Activated CD4-positive, alpha-beta T cell treated with anti-CD3 and anti-CD28 coated beads, Interleukin-2, Interleukin-6, amounts not matched to agents 100 ng/mL and 50 ng/mL, durations not matched to agents 16 hours and 8 hours (primary cell): ENCODE data around the gene EEFSEC.

Source experiments
- DNase-seq: peaks from one replicate; pipeline ENCODE4 v3.0.0-alpha.2; 2020

The EEFSEC gene

DNA sequence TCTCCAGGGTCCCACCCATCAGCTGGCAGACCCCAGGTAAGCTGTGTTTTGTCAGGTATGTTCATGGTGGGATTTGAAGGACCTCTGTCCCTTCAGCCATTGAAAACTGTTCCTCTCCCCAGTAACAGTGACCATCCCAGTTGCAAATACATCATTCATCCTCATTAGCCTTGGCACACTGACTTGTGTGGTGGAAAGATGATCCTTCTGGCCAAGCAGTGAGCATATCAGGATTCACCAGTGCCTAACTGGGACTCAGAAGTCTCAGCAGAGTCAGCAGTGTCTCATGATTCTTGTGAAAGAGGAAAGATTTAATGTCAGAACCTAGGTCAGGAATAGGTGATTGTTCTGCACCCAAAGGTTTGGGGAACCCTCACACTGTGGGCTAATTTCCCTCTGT is 223.2 kb downstream of the EEFSEC start:
- no peak for DNase-seq

DNA sequence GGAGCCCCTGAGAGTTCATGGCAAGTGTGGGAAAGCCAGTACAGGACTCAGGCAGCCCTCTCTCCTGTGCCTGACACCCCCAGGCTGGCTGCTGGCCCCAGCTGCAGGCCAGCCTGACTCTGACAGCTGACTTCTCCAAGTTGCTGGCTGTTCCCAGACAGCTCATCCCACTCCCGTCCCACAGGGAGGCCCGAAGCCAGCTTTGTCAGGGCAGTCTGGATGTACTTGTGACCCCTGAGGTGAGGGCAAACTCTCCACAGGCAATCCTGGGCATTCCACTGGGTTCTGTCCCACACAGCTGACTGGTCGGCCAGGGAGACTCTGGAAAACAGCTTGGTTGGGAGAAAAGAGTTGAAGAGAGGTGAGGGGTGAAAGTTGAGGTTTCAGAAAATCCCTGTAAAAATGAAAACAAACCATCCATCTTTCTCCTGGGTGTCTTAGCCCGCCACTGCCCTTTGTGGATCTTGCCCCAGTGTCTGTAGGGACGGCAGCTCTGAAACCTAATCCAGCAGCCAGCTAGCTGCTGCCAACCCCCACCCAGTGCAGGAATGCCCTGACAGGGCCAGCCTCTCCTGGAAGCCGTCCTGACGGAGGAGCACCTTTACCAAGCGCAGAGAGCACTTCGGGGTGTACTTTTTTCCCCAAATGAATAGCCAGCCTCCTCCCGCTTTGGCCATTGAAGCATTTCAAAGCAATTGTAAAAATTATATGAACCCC is 225.5 kb downstream of the EEFSEC start:
- DNase-seq, result no peak

DNA sequence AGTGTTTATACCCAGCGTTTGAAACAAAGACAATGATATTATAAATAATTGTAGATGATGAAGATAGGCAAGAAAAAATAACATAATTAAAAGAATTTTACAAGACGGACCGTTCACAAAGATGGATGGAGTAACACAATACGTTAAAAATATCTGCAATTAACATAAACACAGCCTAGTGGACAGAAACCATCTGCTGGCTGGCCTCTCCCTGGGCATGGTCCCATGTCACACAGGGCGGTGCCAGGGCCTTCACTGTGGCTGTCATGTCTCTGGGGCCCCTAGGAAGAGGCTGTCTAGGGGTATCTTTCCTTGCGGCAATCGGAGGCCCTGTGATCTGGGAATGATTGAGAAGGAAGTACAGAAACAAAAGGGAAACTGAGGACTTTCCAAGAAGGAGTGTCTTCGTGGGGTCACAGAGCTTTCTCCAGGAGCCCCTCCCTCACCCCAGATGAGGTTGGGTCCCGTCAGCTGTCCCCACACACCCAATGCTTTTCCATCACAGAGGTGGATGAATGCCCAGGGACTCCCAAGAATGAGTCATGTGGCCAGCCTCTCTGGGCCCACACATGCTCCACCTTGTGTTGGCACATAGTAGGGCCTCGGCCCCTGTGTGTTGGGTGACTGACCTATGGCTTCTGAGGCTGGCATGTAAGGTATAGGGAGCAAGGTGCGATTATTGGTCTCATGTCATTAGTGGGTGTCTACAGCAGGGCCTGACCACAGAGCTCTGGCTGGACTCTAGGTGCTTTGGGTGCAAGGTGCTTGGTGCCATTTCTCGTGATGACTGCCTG is 226.3 kb downstream of the EEFSEC start:
- DNase-seq, result no peak

DNA sequence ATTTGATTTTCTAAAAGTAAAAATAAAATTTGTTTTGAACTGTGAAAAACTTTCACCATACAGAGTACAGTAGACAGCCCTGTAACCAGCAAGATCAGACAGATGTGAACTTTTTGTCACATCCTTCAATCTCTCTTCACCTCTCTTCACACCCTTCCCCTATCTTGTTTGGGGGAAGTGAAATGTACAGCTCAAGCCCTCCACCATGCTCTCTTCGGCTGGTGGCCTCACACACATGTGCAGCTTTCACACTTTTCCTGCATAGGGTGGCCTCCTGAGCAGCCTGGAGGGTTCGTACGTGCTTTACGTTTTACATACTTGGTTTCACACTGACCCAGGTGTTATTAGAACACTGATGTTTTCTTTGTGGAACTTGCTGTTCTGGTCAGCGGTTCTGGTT is 227.0 kb downstream of the EEFSEC start:
- no peak for DNase-seq

DNA sequence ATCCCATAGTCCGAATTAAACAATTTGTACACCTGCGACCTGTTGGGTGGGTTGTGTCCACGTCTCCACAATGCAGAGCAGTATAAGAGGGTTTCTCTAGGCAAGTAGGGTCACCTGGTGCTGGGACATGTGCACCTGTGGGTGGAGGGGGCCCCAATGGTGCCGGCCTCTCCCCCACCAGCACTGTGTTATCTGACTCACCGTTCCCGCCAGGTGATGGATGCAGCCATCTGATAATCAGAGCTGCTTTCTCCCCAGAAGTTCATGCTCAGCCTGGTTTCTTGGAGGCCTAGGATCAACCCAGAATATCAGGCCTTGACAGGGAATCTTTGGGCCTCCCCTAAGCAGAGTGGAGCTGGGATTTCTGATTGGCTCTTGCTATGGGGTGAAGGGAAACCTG is 227.4 kb downstream of the EEFSEC start:
- no peak for DNase-seq

DNA sequence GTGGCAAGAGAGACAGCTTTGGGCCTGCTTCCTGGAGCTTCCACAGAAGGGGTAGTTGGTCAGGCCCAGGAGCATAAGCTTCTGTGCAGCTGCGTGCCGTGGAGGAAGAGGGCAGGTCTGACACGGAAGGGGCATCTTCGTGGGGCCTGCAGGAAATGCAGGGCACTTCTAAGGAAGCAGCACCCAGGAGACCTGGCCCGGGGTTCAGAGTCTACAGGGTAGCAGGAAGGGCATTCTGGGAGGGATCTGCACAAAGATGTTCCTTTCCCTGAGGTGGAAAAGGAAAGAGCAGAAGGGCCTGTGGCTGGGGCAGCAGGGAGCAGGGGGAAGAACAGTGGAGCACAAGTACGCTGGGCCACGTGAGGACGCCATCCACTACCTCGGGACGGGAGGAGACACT is 228.3 kb downstream of the EEFSEC start:
- DNase-seq, result no peak

DNA sequence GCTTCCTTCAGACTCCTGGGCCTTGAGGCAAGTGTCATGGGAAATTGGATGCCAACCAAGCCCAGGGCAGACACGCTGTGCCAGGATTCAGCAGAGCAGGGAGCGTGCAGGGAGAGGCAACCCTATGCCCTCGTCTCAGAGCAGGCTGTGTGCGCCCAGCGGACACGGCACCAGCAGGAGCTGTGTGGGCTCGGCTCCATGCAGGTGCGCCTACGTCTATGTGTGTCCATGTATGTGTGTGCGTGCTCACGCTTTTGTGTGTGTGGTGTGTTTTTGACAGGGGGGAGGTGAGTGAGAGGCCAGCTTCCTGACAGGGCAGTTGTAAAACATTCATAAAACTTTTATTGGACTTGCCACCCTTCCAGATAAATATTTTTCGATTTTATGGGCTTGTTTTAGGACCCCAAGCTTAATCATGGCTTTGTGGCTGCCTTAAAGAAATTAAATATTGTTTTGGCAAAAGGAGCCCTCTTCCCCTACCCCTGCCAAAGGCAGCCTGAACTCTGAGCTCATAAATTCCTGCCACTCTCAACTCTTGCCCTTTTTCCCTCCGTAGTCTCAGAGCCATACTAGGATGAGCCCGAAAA is 229.0 kb downstream of the EEFSEC start:
- no peak for DNase-seq

DNA sequence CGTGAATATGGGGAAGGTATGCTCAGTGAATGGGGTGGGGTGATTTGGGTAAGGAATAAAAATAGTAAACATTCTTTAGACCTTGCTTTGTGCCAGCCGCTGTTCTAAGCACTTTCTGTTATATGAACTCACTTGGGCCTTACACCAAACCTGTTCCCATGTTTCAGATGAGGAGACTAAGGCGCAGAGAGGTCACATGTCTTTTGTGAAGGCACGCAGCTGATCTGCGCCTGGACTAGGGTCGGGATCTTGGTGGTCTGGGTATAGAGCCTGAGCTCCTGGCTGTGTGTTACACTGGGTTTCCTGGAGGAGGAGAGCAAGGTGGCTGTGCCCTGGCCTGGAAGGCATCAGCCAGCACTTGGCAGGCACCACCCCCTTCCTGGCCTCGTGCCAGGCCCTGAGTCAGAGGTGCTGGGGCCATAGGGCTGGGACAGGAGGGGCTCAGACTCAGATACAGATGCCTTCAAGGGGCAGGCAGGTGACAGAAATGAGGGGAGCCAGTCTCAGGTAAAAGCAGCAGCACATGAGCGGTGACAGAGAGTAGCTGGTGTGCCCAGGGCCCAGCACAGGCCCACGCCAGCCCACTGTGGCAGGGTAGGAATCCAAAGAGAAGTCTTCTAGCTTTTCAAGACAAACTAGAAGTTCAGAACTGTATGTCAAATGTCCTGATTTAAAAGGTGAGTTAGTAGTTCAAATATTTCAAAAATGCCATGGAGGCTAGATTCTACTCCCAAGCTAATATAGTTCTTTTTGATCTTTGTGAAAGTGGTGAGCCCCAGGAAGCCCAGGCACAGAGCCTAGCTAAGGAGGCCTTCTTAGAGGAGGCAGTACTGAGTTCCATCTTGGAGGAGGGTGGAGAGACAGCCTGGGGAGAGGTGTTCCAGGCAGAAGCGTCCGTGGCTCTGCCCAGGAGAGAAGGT is 230.3 kb downstream of the EEFSEC start:
- peak; percentile 29 for DNase-seq

DNA sequence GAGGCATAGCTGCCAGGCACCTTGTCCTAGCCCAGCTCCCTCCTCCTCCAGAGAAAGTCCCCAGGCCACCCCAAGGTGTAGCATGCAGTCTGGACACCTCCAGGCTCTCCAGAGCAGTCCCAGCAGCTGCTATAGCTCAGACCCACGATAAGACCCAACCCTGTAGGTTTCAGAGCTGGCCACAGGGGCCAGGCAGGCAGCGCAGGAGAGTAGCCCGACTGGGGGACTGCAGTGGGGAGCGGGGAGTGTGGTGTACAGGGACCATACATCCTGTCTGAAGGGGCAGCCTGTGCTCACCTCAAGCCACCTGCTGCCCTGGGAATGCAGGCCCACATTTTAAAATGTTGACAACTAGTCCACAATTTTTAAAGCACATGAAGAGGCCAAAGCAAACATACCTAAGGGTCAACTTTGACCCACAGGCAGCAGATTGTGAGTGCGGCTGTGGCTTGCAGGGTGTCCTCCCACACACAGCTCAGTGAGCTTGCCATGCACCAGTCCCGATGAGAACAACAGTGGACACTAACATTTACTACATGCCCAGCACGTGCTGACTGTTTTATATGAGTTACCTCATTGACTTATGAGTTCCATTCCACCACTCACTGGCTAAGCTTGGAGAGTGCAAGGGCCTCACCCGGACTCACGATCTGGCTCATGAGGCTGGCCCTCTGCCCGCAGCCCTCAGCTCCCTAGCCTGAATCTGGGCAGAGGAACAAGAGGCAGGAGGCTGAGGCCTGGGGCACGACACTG is 232.0 kb downstream of the EEFSEC start:
- no peak for DNase-seq

DNA sequence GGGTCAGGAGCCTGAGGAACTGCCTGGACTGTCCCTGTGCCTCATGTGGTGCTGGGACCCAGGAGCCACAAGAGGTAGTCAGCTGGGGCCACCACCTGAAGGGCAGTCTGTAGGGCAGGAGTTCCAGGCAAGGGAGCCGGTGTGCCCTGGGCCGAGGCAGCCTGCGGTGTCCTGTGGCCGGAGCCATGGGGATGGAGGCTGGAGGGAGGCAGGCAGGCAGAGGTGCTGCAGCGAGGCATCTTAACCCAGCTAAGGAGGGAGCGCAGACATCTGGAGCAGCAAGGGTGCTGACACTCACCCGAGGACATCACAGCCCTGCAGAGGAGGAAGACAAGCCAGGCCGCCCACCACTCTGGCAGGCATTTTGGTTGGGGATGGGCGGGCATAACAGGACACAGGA is 235.7 kb downstream of the EEFSEC start:
- no peak for DNase-seq

DNA sequence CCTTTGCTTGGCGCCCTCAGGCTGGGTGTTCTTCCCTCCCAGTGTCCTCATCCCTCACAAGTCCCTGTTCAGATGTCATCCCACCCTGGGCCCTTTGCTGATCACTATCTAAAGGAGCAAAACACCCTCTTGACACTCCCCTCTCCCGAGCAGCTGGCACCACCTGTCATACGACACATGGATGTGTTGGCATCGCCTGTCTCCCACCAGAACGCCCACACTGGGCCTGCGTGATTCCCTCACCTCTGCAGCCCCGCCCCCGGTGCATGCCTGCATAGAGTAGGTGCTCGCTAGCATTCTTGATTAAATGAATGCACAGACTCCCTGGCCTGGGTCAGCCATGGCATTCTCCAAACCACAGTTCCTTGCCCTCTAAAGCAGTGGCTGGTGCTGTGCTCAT is 237.6 kb downstream of the EEFSEC start:
- DNase-seq, result no peak

DNA sequence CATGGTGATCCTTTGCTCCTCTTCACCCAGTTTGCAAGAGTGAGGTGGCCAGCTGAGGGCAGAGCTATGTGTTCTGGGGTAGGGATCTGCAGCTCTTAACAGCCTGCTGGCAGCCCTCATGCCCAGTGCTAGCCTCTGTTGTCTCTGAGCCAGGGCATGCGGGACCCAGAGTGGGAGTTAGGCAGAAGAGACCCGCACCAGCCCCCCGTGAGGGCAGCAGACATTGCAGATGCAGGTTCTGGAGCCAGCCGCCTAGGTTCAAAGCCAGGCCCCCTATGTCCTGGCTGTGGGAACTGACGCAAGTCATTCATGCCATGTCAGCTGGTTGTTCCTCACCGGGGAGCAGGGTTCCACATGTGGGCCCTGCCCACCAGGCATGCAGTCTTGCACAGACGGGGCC is 238.7 kb downstream of the EEFSEC start:
- DNase-seq, result no peak

DNA sequence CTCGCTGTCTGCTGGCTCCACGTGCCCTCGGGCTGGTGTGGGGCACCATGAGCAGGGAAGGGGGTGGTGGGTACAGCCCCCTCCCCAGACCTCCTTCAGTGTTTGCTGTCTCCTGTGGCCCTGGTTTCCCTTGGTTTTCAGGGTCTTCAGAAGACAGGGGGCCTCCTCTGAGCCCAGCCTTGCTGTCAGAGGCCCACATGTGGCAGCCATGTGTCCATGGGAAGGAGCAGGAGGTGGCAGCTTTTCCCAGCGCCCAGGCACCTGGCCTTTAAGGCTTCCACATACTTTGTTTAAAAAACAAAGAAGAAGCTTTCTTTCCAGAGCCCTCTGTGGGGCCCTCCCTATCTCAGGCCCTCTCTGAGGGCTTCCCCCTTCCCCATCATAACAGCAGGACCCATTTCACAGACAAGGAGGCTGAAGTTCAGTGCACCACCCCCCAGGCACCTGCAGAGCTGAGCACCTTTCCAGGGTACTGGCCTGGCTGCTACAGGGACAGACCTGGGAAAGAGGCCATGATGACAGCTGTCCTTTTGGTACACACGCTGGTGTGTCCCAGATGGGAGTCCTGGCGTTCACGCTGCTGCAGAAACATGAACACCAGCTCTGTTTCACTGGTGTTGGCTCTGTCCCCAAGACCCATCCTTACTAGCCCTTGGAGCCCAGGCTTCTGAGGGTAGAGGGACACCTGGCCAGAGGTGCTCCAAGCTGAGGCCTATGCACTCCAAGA is 239.7 kb downstream of the EEFSEC start:
- no peak for DNase-seq

DNA sequence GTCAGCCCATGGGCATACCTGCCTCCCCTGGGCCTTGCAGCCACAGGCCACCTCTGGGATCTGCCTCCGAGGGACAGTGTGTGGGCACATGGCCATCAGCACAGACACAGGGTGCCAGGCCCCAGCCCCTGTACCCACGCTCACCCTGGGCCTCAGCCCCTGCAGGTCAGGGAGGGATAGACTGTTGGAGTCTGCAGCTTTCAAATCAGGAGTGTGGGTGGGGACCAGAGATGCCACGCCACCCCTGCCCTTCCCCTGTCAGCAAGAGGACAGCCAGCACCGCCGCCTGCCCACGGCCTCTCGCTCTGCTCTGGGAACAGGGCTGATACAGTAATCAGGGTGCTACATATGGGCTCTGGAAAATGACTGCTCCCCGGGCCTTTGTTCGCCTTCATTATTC is 240.8 kb downstream of the EEFSEC start:
- DNase-seq, result no peak

DNA sequence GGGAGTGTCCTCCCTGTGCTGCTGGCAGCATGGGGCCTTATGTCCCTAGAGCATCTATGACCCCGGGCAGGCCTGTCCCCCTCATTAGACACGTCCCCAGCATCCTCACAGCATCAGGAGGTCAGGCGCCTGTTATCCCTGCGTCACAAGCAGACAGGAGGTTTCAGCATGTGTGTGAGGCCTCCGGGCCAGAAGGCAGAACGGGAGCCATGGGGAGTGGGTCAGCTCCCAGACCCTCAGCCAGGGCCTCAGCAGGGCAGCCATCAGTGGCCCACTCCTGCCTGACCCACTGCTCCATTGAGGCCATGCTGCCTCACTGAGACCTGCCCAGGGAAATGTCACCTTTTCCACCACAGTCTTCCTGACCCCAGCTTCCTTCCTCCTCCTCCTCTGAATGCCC is 241.8 kb downstream of the EEFSEC start:
- no peak for DNase-seq

DNA sequence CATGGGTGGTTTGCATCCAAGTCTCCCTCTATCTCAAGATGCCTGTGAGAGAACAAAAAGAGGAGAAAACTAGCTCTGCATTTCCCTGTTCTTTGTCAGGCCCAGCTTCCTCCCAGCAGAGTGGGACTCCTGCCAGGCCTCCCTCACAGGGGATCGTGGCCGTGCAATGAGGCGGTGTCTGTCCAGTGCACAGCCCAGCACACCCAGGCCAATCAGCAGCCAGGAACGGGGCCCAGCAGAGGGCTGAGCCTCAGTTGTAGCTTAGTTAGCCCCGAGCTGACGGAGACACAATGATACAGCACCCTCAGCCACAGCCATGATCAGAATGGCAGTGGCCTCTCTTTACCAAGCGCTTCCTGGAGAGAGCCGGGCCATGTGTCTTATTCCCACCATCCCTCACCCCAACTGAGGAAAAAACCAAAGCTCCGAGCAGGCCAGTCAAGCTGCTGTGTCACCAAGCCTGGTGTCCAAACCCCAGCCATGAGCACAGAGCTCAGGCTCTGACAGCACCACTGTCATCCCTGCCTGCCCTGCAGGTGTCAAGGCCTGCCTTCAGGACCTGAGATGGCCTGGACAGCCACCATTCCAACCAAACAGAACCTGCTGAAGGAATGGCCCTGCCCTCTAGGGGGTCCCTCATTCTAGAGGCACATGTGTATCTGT is 242.3 kb downstream of the EEFSEC start:
- DNase-seq, result no peak

DNA sequence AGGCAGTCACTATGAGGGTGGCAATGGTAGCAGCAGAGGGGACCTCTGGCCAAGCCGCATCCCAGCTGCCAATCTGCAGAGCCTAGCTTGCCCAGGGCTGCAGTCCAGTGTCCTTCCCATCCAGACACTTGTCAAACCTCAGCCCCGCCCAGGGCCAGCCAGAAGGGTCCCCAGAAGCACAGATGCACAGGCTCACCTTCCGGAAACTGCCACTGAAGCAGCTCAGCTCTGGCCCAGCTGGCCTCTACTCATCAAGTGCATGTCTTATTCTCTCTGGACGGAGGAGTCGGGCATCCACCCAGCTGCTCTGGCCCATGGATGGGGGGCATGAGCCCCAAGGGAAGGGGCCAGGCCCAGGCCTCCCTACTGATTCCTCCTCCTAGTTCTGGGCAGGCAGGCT is 244.2 kb downstream of the EEFSEC start:
- DNase-seq, result no peak

DNA sequence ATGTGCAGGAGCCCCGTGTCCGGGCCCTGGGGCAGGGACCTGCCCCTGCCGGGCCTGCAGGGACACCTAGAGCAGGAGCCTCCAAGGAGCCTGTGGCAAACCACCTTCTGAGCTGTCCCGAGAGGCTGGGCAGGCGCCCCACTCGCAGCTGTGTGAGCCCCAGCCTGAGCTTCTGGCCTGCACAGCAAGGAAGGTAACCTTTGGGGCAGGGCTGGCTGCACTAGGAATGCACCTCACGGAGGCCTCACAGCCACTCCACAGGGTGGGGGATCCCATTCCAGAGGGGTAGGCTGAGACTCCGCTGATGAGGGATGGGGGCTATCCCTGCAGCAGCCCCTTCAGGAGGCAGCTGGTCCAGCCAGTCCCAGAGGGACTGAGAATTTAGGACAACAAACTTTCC is 245.3 kb downstream of the EEFSEC start:
- DNase-seq, result no peak

DNA sequence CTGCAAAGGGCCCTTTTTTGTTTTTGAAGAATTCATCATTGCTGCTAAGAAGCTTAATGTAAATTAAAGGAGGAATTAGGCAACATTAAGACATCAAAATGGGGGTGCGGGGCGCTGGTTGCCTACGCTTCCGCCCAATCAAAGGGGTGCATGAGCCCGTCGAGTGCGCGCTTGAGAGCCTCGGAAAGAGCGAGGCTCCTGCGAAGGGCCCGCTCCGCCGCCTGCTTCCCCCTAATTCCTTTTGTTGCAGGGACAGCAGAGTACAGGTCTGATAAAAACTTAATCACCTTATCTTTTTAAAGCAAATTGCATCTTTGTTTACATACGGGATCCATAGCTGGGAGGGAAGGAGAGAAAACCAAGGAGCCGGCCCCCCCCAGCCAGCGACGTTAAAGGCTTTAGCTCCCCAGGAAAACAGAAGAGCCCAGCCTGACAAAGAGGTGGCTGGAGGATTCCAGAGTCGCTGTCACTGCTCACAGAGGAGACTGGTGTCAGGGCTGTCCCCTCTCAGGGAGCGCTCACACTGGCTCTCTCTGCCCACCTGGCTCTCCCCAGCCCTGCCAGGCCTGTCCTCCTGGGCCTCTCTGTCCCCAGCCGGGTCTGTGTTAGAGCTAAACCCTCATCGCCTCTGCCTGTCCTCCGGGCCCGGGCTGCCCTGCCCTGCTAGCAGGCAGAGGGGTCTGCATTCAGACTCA is 246.1 kb downstream of the EEFSEC start:
- no peak for DNase-seq

DNA sequence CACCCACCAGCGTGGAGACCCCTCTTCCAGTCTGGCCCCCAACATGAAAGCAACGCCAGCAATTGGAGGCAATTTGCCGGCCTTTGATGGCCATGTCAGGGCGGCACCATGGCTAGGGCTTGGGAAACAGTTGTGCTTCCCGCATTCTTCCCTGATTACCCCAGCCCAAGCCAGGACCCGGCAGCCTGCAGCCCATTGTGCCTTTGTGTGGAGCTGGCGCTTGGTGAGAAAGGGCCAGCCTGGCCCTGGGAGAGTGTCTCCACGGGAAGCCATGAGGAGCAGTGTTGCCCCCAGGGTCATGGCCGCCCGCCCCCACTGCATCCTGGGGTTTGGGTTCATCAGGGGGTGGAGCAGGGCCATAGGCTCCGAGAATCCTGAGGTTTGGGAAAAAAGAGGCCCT is 247.4 kb downstream of the EEFSEC start:
- no peak for DNase-seq

DNA sequence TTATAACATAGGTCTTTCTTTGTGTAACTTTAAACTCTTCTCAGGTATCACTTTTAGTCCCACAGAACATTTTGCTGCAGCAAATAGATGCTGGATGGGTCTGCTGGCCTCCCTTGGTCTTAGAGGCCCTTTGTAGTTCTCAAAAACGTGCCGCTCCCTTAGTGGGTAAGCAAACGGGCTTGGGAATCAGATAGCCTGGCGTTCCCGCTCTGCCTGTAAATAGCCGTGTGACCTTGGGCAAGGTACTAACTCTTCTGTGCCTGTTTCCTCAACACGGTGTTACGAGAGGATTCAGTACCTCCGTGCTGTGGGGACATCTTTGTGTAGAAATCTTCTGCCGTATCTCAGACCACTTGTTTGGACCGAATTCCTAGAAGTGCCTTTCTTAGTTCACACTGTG is 249.0 kb downstream of the EEFSEC start:
- no peak for DNase-seq
